PC-9 (cell line): Measurements from ENCODE around the gene RBMS2. TPM values are rescaled to one million over a fixed set of nuclear protein-coding genes. Genes with fewer than 3 reads are reported as not detected.

Experiments
- BruUV-seq: library from RNA; stranded (reverse); fragments of 400-500 nt; replicated peaks from 2 replicates; lab custom pipeline; 2021; lab: Mats Ljungman, UMichigan
- CTCF ChIA-PET: fragments of 300-600 bp; sonication (Branson Sonifier 250); formaldehyde crosslinking; loops from one replicate; lab custom pipeline; 2022; ENCODE audit warnings: antibody characterized with exemption; lab: Charles Lee
- POLR2A ChIA-PET: fragments of 300-600 bp; sonication (Branson Sonifier 250); formaldehyde crosslinking; loops from one replicate; lab custom pipeline; 2022; ENCODE audit warnings: antibody characterized with exemption; ENCODE audit not compliant: unreplicated experiment; lab: Charles Lee
- DNase-seq, 2 experiments: peaks; one replicate each; pipeline versions ENCODE4 v3.0.0 to v3.0.0-alpha.2; 2015 to 2022; ENCODE audit warnings: mixed read lengths in 1 of 2
- H2AFZ ChIP-seq: fragments of 200-600 bp; sonication (generic); 2 replicates; pipeline ENCODE4 v1.8.1; 2017; ENCODE audit warnings: antibody characterized with exemption
- H3F3A ChIP-seq: fragments of 200-600 bp; sonication (generic); 2 replicates; pipeline ENCODE4 v1.8.1; 2017; ENCODE audit warnings: antibody characterized with exemption, mild to moderate bottlenecking, low read depth; ENCODE audit not compliant: insufficient read depth
- H3K27ac ChIP-seq: fragments of 200-600 bp; sonication (generic); 2 replicates; pipeline ENCODE4 v1.6.1; 2016; ENCODE audit warnings: mixed run types
- H3K27me3 ChIP-seq: fragments of 200-600 bp; sonication (generic); 2 replicates; pipeline ENCODE4 v1.6.1; 2016; ENCODE audit warnings: low read depth, mixed run types; ENCODE audit not compliant: insufficient read depth
- H3K36me3 ChIP-seq: fragments of 200-600 bp; sonication (generic); 2 replicates; pipeline ENCODE4 v1.6.1; 2016; ENCODE audit warnings: low read depth, mixed run types
- H3K4me1 ChIP-seq: fragments of 200-600 bp; sonication (generic); replicated peaks from 2 replicates; pipeline ENCODE4 v1.6.1; 2016; ENCODE audit warnings: mixed run types; ENCODE audit not compliant: insufficient read depth
- H3K4me2 ChIP-seq: fragments of 200-600 bp; sonication (generic); 2 replicates; pipeline ENCODE4 v1.6.1; 2017; ENCODE audit warnings: mixed run types
- H3K4me3 ChIP-seq: fragments of 200-600 bp; sonication (generic); 2 replicates; pipeline ENCODE4 v1.6.1; 2016; ENCODE audit warnings: mixed run types
- H3K79me2 ChIP-seq: fragments of 200-600 bp; sonication (generic); 2 replicates; pipeline ENCODE4 v1.6.1; 2017; ENCODE audit warnings: low read depth, mixed run types
- H3K9me2 ChIP-seq: fragments of 200-600 bp; sonication (generic); 2 replicates; pipeline ENCODE4 v1.8.1; 2017; ENCODE audit warnings: mild to moderate bottlenecking; ENCODE audit not compliant: insufficient read depth
- H3K9me3 ChIP-seq: fragments of 200-600 bp; sonication (generic); 2 replicates; pipeline ENCODE4 v1.8.1; 2016; ENCODE audit warnings: low read depth; ENCODE audit not compliant: insufficient read depth
- H4K20me1 ChIP-seq: fragments of 200-600 bp; sonication (generic); 2 replicates; pipeline ENCODE4 v1.8.1; 2017; ENCODE audit not compliant: insufficient read depth
- EZH2 ChIP-seq: fragments of 200-600 bp; sonication (generic); IDR thresholded peaks from 2 replicates; pipeline ENCODE4 v1.8.0; 2017; ENCODE audit warnings: antibody characterized with exemption, low read depth
- intact Hi-C: fragments of 100-400 bp; cut with micrococcal nuclease; formaldehyde crosslinking; loops from one replicate; pipeline ENCODE4 v1.10.0; 2022; ENCODE audit not compliant: unreplicated experiment
- total RNA-seq: library from RNA; stranded (reverse); gene quantifications from 2 replicates; pipeline ENCODE4 v1.2.3, GENCODE V29; 2021
- TF ChIP-seq, protein P1 (sequence below): fragments of 200-600 bp; sonication (generic); conservative IDR thresholded peaks from 2 replicates; pipeline ENCODE4 v1.6.1; 2017; ENCODE audit warnings: mixed run types, antibody characterized with exemption, mild to moderate bottlenecking, moderate library complexity

The RBMS2 gene
- total RNA-seq, 1 experiment from 2014 or later, result 81.8 TPM

DNA sequence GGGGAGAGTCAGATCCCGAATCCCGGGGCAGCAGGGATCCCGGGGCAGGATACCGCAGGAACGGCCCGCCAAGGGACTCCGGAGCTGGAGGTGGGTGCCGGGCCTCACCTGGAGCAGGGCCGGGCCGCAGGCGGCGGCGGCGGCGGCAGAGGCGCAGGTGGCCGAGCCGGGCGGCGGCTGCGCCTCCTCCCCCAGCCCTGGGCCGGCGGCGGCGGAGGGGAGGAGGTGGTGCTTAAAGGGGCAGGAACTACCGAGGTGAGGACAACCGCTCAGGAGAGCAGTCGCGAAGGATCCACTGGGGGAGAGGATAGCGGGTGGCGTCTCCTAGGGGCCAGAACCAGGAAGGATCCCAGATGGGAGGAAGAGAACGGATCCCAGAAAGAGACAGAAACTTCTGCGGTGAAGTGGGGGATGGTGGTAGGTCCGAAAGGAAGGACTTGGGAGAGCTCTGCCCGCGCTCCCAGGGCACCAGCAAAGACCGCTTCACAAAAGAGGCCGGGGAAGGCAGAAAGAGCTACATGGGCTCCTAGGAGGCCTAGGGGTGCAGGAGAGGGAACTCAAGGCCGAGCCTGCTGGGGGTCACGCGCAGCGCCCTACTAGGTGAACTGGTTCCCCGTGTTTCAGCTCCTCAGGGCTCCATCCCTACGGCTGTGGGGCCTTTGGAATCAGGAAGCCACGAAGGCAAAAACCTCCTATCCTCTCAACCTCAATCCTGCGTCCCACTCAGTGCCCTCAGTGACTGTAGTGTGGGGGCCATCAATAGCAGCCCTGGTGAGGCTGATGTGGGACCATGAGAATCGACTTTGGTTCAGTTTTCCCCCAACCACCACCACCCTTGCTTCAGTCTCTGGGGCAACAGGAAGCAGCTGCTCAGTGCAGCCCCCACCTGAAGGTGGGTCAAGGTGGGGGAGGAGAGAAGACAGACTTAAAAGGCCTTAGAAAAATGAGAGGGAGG, 113.5 kb downstream of the RBMS2 start:
- Histone ChIP-seq H2AFZ (peak overlapping the region; percentile 80), H3K4me2 (peak overlapping the region; percentile 100), H3K9me2 (no peaks in the 10 kb centered on the region), H3K27me3 (no peaks in the 10 kb centered on the region), H3K27ac (peak overlapping the region; percentile 58), H4K20me1 (peaks cover 3% of the 10 kb centered on the region; the same call in 1 of the 2 replicates), H3F3A (peaks cover 51% of the 10 kb centered on the region), H3K36me3 (peaks cover 17% of the 10 kb centered on the region), H3K79me2 (peaks cover 50% of the 10 kb centered on the region), H3K4me1 (peaks cover 39% of the 10 kb centered on the region), H3K9me3 (no peaks in the 10 kb centered on the region), H3K4me3 (peak overlapping the region; percentile 91)
- POLR2A ChIA-PET, result interaction anchor here (0.5 to 1.0 kb wide), 7 partner anchors 12 to 477 kb away, joined by 3 to 23 read pairs (median 3); partner anchors contain the start of genes NACA and RNF41
- TSS peak; percentile 39 for BruUV-seq
- peak; percentile 78 to 86 for DNase-seq
- intact Hi-C loops, result loop anchor here (2.0 to 10.0 kb wide), 5 partner anchors 370 to 898 kb away; partner anchors contain the start of genes NAB2, ZBTB39 and ZC3H10
- TF ChIP-seq, protein P1, sequence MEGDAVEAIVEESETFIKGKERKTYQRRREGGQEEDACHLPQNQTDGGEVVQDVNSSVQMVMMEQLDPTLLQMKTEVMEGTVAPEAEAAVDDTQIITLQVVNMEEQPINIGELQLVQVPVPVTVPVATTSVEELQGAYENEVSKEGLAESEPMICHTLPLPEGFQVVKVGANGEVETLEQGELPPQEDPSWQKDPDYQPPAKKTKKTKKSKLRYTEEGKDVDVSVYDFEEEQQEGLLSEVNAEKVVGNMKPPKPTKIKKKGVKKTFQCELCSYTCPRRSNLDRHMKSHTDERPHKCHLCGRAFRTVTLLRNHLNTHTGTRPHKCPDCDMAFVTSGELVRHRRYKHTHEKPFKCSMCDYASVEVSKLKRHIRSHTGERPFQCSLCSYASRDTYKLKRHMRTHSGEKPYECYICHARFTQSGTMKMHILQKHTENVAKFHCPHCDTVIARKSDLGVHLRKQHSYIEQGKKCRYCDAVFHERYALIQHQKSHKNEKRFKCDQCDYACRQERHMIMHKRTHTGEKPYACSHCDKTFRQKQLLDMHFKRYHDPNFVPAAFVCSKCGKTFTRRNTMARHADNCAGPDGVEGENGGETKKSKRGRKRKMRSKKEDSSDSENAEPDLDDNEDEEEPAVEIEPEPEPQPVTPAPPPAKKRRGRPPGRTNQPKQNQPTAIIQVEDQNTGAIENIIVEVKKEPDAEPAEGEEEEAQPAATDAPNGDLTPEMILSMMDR, result peak; percentile 46; the same call in 1 of the 2 replicates
- no peak for TF ChIP-seq EZH2
- CTCF ChIA-PET, result interaction anchor here (0.6 to 0.9 kb wide), 3 partner anchors 16 to 133 kb away, joined by 3 read pairs; no protein-coding TSS in a partner anchor

DNA sequence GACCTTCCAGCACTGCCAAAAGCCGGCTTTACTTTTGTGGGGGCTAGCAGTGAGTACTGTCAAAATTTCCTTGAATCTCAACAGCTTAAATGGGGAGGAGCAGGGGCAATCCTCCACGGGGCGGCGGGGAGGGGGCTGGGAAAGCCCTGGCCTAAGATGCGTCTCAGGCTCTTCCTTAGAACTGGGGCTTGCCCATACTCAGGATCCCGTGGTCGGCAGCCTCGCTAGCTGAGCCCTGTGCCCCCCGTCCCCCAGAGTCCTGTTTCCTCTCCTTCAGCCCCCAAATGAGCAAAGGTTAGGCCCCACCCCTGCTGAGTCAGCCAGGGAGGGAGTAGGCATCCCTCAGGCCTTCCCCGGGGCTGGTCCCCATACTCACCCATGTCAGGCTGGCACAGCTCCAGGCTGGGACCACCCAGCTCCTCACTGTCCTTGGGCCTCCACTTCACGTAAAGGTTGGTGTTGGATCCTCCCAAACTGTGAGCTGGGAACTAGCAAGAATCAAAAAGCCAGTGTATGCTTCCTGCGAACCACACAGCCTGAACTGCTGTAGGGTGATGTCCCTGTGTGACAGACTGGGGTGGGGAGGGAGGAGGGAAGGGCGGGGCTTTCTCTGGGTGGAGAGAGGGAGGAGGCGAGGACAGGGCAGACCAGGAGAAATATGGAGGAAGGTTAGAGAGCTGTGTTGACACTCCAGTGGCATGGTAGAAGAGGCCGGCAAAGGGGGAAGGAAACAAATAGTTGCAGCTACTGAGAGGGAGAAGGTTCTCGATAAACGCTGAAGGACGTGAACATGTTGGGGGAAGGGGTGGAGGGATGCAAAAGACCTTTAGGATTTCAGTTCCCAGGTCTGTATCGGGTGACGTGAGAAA, 114.4 kb downstream of the RBMS2 start:
- H2AFZ ChIP-seq, result peak overlapping the region; percentile 80; the same call in 1 of the 2 replicates
- H4K20me1 ChIP-seq, result peaks cover 10% of the 10 kb centered on the region; the same call in 1 of the 2 replicates
- TF ChIP-seq, protein P1, result no peak
- no peak for TF ChIP-seq EZH2
- intact Hi-C loops, result loop anchor here (1.0 to 10.0 kb wide), 9 partner anchors 53 to 899 kb away; partner anchors contain the start of genes ESYT1, NAB2, NACA and PTGES3
- no peaks in the 10 kb centered on the region for H3K9me2 ChIP-seq
- H3K4me2 ChIP-seq, result peak overlapping the region; percentile 100
- H3K4me1 ChIP-seq, result peaks cover 31% of the 10 kb centered on the region
- H3K36me3 ChIP-seq, result peaks cover 21% of the 10 kb centered on the region
- peaks cover 60% of the 10 kb centered on the region for H3F3A ChIP-seq
- POLR2A ChIA-PET, result interaction anchor here (0.5 to 1.2 kb wide), 11 partner anchors 10 to 476 kb away, joined by 3 to 23 read pairs (median 5); partner anchors contain the start of genes ATP5F1B, GLS2, NACA and PTGES3
- CTCF ChIA-PET, result interaction anchor here (0.5 to 1.5 kb wide), 24 partner anchors 8 to 597 kb away, joined by 3 to 11 read pairs (median 4); partner anchors contain the start of genes ATP5F1B, ESYT1, NACA and PTGES3
- H3K27me3 ChIP-seq, result no peaks in the 10 kb centered on the region
- H3K27ac ChIP-seq, result peak overlapping the region; percentile 58
- no TSS peak for BruUV-seq
- no peaks in the 10 kb centered on the region for H3K9me3 ChIP-seq
- peak overlapping the region; percentile 91 for H3K4me3 ChIP-seq
- DNase-seq, result peak; percentile 72 to 75
- peaks cover 52% of the 10 kb centered on the region for H3K79me2 ChIP-seq
